ENCODE data around the gene F10.

- TF ChIP-seq POLR2A (IDR thresholded peaks at IDR 0.05; ENCODE audit: low read length) (no peak), GATA1 (IDR thresholded peaks at IDR 0.05; ENCODE audit: low read depth, low read length) (no peak)
These were observed 28.2 kb downstream of the F10 start for GRCh38 chr13:113150550-113151365.
